Measurements from ENCODE around the gene NACC1. TPM values are rescaled to one million over a fixed set of nuclear protein-coding genes. Genes with fewer than 3 reads are reported as not detected.

Gene NACC1
- total RNA-seq, 1 donor from 2014 or later: 35.4 TPM

DNA sequence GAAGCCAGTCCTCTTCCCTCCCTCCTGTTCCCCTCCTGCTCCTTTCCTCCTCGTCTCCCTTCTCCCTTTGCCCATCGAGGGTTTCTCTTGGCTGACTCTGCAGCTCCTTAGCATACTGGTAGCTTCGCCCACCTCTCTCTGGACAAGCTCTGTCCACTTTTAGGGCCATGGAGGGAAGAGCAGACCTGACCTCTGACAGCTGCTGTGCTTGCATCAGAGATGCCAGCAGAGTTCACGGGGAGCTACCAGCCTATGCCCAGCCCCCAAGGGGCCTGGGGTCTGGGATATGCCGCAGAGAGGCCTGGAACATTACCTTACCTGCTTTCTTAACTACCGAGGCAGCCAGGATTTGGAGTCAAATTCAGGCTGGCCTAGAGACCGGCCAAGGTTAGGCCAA lies 35.1 kb upstream of the NACC1 start:
- TF ChIP-seq, protein P1, sequence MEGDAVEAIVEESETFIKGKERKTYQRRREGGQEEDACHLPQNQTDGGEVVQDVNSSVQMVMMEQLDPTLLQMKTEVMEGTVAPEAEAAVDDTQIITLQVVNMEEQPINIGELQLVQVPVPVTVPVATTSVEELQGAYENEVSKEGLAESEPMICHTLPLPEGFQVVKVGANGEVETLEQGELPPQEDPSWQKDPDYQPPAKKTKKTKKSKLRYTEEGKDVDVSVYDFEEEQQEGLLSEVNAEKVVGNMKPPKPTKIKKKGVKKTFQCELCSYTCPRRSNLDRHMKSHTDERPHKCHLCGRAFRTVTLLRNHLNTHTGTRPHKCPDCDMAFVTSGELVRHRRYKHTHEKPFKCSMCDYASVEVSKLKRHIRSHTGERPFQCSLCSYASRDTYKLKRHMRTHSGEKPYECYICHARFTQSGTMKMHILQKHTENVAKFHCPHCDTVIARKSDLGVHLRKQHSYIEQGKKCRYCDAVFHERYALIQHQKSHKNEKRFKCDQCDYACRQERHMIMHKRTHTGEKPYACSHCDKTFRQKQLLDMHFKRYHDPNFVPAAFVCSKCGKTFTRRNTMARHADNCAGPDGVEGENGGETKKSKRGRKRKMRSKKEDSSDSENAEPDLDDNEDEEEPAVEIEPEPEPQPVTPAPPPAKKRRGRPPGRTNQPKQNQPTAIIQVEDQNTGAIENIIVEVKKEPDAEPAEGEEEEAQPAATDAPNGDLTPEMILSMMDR (IDR thresholded peaks at IDR 0.05; ENCODE audit: borderline replicate concordance): no peak
- peaks cover 24% of the 10 kb centered on the region for H3K36me3 ChIP-seq
- peak overlapping the region; percentile 66 for H3K27ac ChIP-seq (replicated peaks)
- intact Hi-C loops (cut with micrococcal nuclease): no loop called here
- no peak overlapping the region for H3K4me3 ChIP-seq
- no peaks in the 10 kb centered on the region for H3K9me3 ChIP-seq (replicated peaks)
- H3K27me3 ChIP-seq (ENCODE audit: low read depth): no peaks in the 10 kb centered on the region
- H3K4me1 ChIP-seq: peaks cover 74% of the 10 kb centered on the region
- DNase-seq: no peak

DNA sequence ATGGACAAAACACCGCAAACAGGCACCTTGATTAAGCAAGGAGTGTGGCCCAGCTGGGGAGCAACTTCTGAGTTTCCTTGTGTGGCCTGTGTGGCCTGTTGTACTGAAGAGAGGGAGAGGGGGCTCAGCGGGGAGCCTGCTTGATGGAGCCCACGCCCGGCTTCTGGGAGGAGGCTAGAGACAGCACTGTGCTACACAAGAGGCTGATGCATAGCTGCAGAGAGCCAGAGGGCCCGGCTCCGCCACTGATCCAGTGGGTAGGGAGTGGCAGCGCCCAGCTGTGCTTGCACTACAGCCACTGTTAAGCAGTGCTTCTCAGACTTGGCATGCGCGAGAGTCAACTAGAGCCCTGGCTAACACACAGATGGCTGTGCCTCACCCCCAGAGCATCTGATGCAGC lies 34.4 kb upstream of the NACC1 start:
- Histone ChIP-seq H3K9me3 (replicated peaks) (no peaks in the 10 kb centered on the region), H3K36me3 (peaks cover 28% of the 10 kb centered on the region), H3K4me3 (no peak overlapping the region), H3K27me3 (ENCODE audit: low read depth) (no peaks in the 10 kb centered on the region), H3K4me1 (peaks cover 68% of the 10 kb centered on the region), H3K27ac (replicated peaks) (peak overlapping the region; percentile 63)
- no peak for DNase-seq
- intact Hi-C loops (cut with micrococcal nuclease): no loop called here
- TF ChIP-seq, protein P1 (IDR thresholded peaks at IDR 0.05; ENCODE audit: borderline replicate concordance): no peak

- H3K36me3 ChIP-seq: peaks cover 29% of the 10 kb centered on the region
- no peak for DNase-seq
- TF ChIP-seq, protein P1 (IDR thresholded peaks at IDR 0.05; ENCODE audit: borderline replicate concordance): no peak
- intact Hi-C loops (cut with micrococcal nuclease): no loop called here
- no peaks in the 10 kb centered on the region for H3K27me3 ChIP-seq (ENCODE audit: low read depth)
- no peak overlapping the region for H3K4me3 ChIP-seq
- peaks cover 68% of the 10 kb centered on the region for H3K4me1 ChIP-seq
- H3K27ac ChIP-seq (replicated peaks): peak overlapping the region; percentile 63
- no peaks in the 10 kb centered on the region for H3K9me3 ChIP-seq (replicated peaks)
Observed at GRCh38 chr19:13085666-13086065, 32.4 kb upstream of the NACC1 start.

DNA sequence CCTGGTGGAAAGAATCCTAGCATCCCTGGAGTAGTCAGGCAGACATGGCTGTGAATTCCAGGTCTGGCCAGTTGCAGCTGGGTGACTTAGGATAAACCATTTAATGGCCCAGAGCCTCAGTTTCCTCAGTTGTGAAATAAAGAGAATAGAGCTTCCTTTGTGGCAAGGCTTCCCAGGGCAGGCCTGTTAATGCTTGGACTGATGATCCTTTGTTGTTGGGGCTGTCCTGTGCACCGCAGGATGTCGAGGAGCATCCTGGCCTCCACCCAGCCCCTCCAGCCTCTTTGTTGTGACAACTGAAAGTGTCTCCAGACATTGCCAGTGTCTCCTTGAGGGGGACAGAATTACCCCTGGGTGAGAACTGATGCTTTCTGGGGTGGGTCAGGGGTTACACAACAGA lies 31.7 kb upstream of the NACC1 start:
- Histone ChIP-seq H3K27ac (replicated peaks) (peak overlapping the region; percentile 63), H3K4me1 (peaks cover 73% of the 10 kb centered on the region), H3K9me3 (replicated peaks) (no peaks in the 10 kb centered on the region), H3K36me3 (peaks cover 33% of the 10 kb centered on the region), H3K27me3 (ENCODE audit: low read depth) (no peaks in the 10 kb centered on the region), H3K4me3 (no peak overlapping the region)
- intact Hi-C loops (cut with micrococcal nuclease): no loop called here
- no peak for DNase-seq
- TF ChIP-seq, protein P1 (IDR thresholded peaks at IDR 0.05; ENCODE audit: borderline replicate concordance): no peak

- Histone ChIP-seq H3K36me3 (peaks cover 33% of the 10 kb centered on the region), H3K4me1 (peaks cover 71% of the 10 kb centered on the region), H3K27me3 (ENCODE audit: low read depth) (no peaks in the 10 kb centered on the region), H3K4me3 (no peak overlapping the region), H3K9me3 (replicated peaks) (no peaks in the 10 kb centered on the region), H3K27ac (replicated peaks) (no peak overlapping the region)
- no peak for DNase-seq
- intact Hi-C loops (cut with micrococcal nuclease): no loop called here
- TF ChIP-seq, protein P1 (IDR thresholded peaks at IDR 0.05; ENCODE audit: borderline replicate concordance): no peak
Observed at GRCh38 chr19:13087295-13087694, 30.8 kb upstream of the NACC1 start.
